GM12801 (cell line): ENCODE results near the gene RAD18.

ENCODE experiments used
- TF ChIP-seq, protein P1 (sequence below): IDR thresholded peaks from one replicate; pipeline ENCODE4 v1.5.1; 2011; ENCODE audit warnings: control low read depth; ENCODE audit not compliant: insufficient read length; ENCODE audit errors: extremely low read depth

The RAD18 gene

GRCh38 chr3:8997151-8997550 lies 33.9 kb upstream of the RAD18 start:
- TF ChIP-seq, protein P1, sequence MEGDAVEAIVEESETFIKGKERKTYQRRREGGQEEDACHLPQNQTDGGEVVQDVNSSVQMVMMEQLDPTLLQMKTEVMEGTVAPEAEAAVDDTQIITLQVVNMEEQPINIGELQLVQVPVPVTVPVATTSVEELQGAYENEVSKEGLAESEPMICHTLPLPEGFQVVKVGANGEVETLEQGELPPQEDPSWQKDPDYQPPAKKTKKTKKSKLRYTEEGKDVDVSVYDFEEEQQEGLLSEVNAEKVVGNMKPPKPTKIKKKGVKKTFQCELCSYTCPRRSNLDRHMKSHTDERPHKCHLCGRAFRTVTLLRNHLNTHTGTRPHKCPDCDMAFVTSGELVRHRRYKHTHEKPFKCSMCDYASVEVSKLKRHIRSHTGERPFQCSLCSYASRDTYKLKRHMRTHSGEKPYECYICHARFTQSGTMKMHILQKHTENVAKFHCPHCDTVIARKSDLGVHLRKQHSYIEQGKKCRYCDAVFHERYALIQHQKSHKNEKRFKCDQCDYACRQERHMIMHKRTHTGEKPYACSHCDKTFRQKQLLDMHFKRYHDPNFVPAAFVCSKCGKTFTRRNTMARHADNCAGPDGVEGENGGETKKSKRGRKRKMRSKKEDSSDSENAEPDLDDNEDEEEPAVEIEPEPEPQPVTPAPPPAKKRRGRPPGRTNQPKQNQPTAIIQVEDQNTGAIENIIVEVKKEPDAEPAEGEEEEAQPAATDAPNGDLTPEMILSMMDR = no peak

- TF ChIP-seq, protein P1 = no peak
Measured at GRCh38 chr3:8996681-8997121, 33.4 kb upstream of the RAD18 start.

DNA sequence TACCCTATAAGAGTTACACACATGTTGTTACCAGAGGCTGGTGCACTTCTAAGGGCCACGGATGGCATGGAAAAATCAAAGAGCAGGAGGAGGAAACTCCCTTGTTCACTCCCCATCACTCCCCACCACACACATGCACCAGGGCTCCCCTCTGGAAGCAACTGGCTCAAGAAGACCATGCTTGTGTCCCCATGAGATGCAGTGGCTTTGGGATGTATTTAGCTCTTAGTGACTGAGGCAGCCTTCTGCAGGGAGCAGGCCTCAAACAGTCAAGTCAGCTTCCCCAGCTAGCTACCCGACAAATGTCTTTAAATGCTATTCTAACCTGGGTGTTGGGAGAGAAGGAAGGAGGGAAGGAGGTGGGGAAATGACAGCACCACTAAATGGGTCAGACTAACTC lies 32.9 kb upstream of the RAD18 start:
- TF ChIP-seq, protein P1 = no peak

- TF ChIP-seq, protein P1 = no peak
Measured at GRCh38 chr3:8994226-8994625, 31.0 kb upstream of the RAD18 start.

- TF ChIP-seq, protein P1 = no peak
Measured at GRCh38 chr3:8993331-8993730, 30.1 kb upstream of the RAD18 start.

DNA sequence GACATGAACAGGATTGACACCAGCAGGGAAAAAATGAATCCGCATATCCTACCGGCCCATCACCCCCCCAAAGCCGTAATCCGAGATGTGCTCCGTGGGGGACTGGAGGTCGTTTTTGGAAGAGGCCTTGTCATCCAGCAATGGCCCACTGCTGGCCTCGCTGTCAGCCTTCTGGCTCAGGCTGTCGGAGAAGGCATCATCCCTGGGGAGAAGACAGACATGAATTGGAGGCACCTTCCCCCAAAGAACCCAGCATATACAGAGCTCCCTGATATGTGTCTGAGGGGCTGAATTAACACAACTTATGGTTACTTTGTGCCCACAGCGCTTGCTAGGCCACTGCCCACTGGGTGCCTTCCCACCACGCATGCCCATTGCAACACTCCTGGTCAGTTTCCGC lies 29.6 kb upstream of the RAD18 start:
- TF ChIP-seq, protein P1 = no peak

- TF ChIP-seq, protein P1 = no peak
Measured at GRCh38 chr3:8992199-8992598, 28.9 kb upstream of the RAD18 start.
